K562 (cell line): Measurements from ENCODE around the gene RREB1. TPM values are rescaled to one million over a fixed set of nuclear protein-coding genes. Genes with fewer than 3 reads are reported as not detected.

Experiments
- DACH1 ChIP-seq: fragments of 450-650 bp; IDR thresholded peaks from 2 replicates; pipeline ENCODE4 v1.6.1; 2018; ENCODE audit not compliant: partially characterized antibody
- DMBX1 ChIP-seq: fragments of 250-450 bp; sonication (Bioruptor Pico); IDR thresholded peaks from 2 replicates; pipeline ENCODE4 v1.8.0; 2022; ENCODE audit warnings: inconsistent platforms, mild to moderate bottlenecking, moderate library complexity, borderline replicate concordance
- E2F5 ChIP-seq: sonication (generic); formaldehyde crosslinking; IDR thresholded peaks from 2 replicates; pipeline ENCODE4 v1.8.0; 2022; ENCODE audit warnings: mild to moderate bottlenecking, missing genetic modification reagents
- FOXP1 ChIP-seq: sonication (generic); formaldehyde crosslinking; IDR thresholded peaks from 2 replicates; pipeline ENCODE4 v1.8.0; 2022; ENCODE audit warnings: mild to moderate bottlenecking, missing genetic modification reagents
- GABPB1 ChIP-seq: sonication (generic); formaldehyde crosslinking; IDR thresholded peaks from 2 replicates; pipeline ENCODE4 v1.8.0; 2022; ENCODE audit warnings: mild to moderate bottlenecking, missing genetic modification reagents
- GATAD2B ChIP-seq: fragments of 450-650 bp; IDR thresholded peaks from 2 replicates; pipeline ENCODE4 v1.6.1; 2017; ENCODE audit warnings: mild to moderate bottlenecking, borderline replicate concordance
- HDAC8 ChIP-seq: fragments of 450-650 bp; IDR thresholded peaks from 2 replicates; pipeline ENCODE4 v1.6.1; 2016; ENCODE audit warnings: mild to moderate bottlenecking, missing genetic modification characterization, moderate library complexity, missing compliant biosample characterization
- HLTF ChIP-seq: fragments of 450-650 bp; IDR thresholded peaks from 2 replicates; pipeline ENCODE4 v1.6.1; 2016
- HSF4 ChIP-seq: fragments of 250-450 bp; sonication (Bioruptor Pico); IDR thresholded peaks from 2 replicates; pipeline ENCODE4 v2.1.2; 2022; ENCODE audit warnings: mild to moderate bottlenecking, moderate library complexity, borderline replicate concordance
- NFXL1 ChIP-seq: fragments of 450-650 bp; formaldehyde crosslinking; IDR thresholded peaks from 2 replicates; pipeline ENCODE4 v1.4.0; 2021; ENCODE audit warnings: mild to moderate bottlenecking
- NR4A1 ChIP-seq, 2 experiments: fragments of 250-450 bp in 1 of 2; fragments of 450-650 bp in 1 of 2; sonication (Bioruptor Pico) in 1 of 2; IDR thresholded peaks; 2 replicates each; pipeline versions ENCODE4 v1.4.0 to v1.6.1; 2016 to 2020; ENCODE audit warnings: mild to moderate bottlenecking in 2 of 2, missing compliant biosample characterization in 1 of 2, missing genetic modification characterization in 1 of 2, moderate library complexity in 1 of 2
- RFX1 ChIP-seq: fragments of 450-650 bp; IDR thresholded peaks from 2 replicates; pipeline ENCODE4 v1.6.1; 2016; ENCODE audit warnings: mild to moderate bottlenecking, moderate library complexity
- RFX7 ChIP-seq: fragments of 250-450 bp; sonication (Bioruptor Pico); IDR thresholded peaks from 2 replicates; pipeline ENCODE4 v1.5.1; 2021; ENCODE audit warnings: mild to moderate bottlenecking
- SMARCE1 ChIP-seq: fragments of 450-650 bp; IDR thresholded peaks from 2 replicates; pipeline ENCODE4 v1.7.1; 2016; ENCODE audit warnings: mild to moderate bottlenecking
- TAF7 ChIP-seq: fragments of 450-650 bp; IDR thresholded peaks from 2 replicates; pipeline ENCODE4 v1.6.1; 2016; ENCODE audit warnings: missing genetic modification characterization, missing compliant biosample characterization
- TGIF2 ChIP-seq: sonication (generic); formaldehyde crosslinking; IDR thresholded peaks from 2 replicates; pipeline ENCODE4 v1.8.1; 2022; ENCODE audit warnings: mild to moderate bottlenecking, missing genetic modification reagents, moderate library complexity
- TRIM24 ChIP-seq, 2 experiments: fragments of 450-650 bp; IDR thresholded peaks; 2 replicates each; pipeline ENCODE4 v1.6.1; 2016
- TSHZ1 ChIP-seq: fragments of 250-450 bp; sonication (Bioruptor Pico); IDR thresholded peaks from 2 replicates; pipeline ENCODE4 v1.4.0; 2020; ENCODE audit warnings: mild to moderate bottlenecking, moderate library complexity
- ZBTB26 ChIP-seq: fragments of 450-650 bp; formaldehyde crosslinking; IDR thresholded peaks from 2 replicates; pipeline ENCODE4 v1.4.0; 2022; ENCODE audit warnings: missing genetic modification characterization
- ZC3H8 ChIP-seq: fragments of 450-650 bp; IDR thresholded peaks from 2 replicates; pipeline ENCODE4 v1.6.1; 2017
- ZNF165 ChIP-seq: fragments of 250-450 bp; sonication (Bioruptor Pico); IDR thresholded peaks from 2 replicates; pipeline ENCODE4 v1.4.0; 2020; ENCODE audit warnings: borderline replicate concordance
- ZNF507 ChIP-seq: conservative IDR thresholded peaks from 2 replicates; pipeline ENCODE4 v1.6.1; 2017; ENCODE audit warnings: missing genetic modification characterization, missing compliant biosample characterization
- ZNF57 ChIP-seq: fragments of 450-650 bp; formaldehyde crosslinking; IDR thresholded peaks from 2 replicates; pipeline ENCODE4 v1.4.0; 2020; ENCODE audit warnings: mild to moderate bottlenecking, moderate library complexity
- ZNF584 ChIP-seq: fragments of 200-800 bp; sonication (Bioruptor generic); IDR thresholded peaks from 2 replicates; pipeline ENCODE4 v1.6.1; 2016; ENCODE audit warnings: low read depth, mild to moderate bottlenecking, missing genetic modification characterization, missing compliant biosample characterization
- polyA plus RNA-seq, 8 experiments: library from polyadenylated mRNA; depleted of rRNA in 4 of 8; stranded (reverse) in 5 of 8; unstranded in 3 of 8; fragments of >200 nt; fragmentation: Nextera tagmentation in 2 of 8; fragmentation: Illumina TruSeq in 1 of 8; extraction: Ambion mirVana in 2 of 8; extraction: Trizol in 1 of 8; gene quantifications; 2 replicates each; pipeline versions ENCODE4 v1.2.1 to v1.2.3, GENCODE V29; 2011 to 2014; ENCODE audit warnings: inconsistent platforms in 1 of 8, missing spikeins in 1 of 8
- total RNA-seq, 7 experiments: library from RNA; depleted of rRNA in 6 of 7; stranded (reverse); fragments of >200 nt in 6 of 7; fragmentation: Illumina TruSeq in 2 of 7; extraction: Trizol in 2 of 7; gene quantifications; 2 replicates each; pipeline versions ENCODE4 v1.2.1 to v1.2.3, GENCODE V29; 2011 to 2021; ENCODE audit warnings: low replicate concordance in 1 of 7

RREB1 gene
- total and polyA plus RNA-seq, 9 of the 15 experiments (the other 6 are each of a cell fraction or from before 2014, with no cell fraction given): 3.3 to 64.2 (median 19.3) TPM

GRCh38 chr6:7166410-7167293, 58.9 kb downstream of the RREB1 start (continued):
- TF ChIP-seq DACH1 (peak; percentile 98), TSHZ1 (CRISPR knock-in tag) (0 out of 2 replicates have a peak, but pooled peaks have one; percentile 63), GATAD2B (peak; percentile 56; the same call in 1 of the 2 replicates), HSF4 (CRISPR knock-in tag) (peak; percentile 85), TAF7 (tag) (peak; percentile 81), DMBX1 (CRISPR knock-in tag) (peak; percentile 88; the same call in 1 of the 2 replicates), ZNF57 (CRISPR knock-in tag) (no peak), NR4A1 (CRISPR knock-in tag; IDR thresholded peaks at IDR 0.05) (no peak), NR4A1 (tag; IDR thresholded peaks at IDR 0.05) (peak; percentile 96), ZBTB26 (CRISPR knock-in tag) (no peak), TGIF2 (CRISPR knock-in tag) (no peak), ZC3H8 (no peak), GABPB1 (CRISPR knock-in tag) (0 out of 2 replicates have a peak, but pooled peaks have one; percentile 18), ZNF165 (CRISPR knock-in tag) (peak; percentile 88; the same call in 1 of the 2 replicates), HLTF (no peak), E2F5 (CRISPR knock-in tag) (no peak), ZNF584 (CRISPR knock-in tag) (peak; percentile 96), HDAC8 (tag) (peak; percentile 65; the same call in 1 of the 2 replicates), RFX7 (peak; percentile 87), ZNF507 (no peak), NFXL1 (0 out of 2 replicates have a peak, but pooled peaks have one; percentile 35), RFX1 (no peak), TRIM24 (IDR thresholded peaks at IDR 0.05) (no peak), FOXP1 (CRISPR knock-in tag) (peak; percentile 71; the same call in 1 of the 2 replicates), SMARCE1 (peak; percentile 77; the same call in 1 of the 2 replicates)
